MCF 10A (cell line): ENCODE measurements around the gene MTG2. TPM values are rescaled to one million over a fixed set of nuclear protein-coding genes. Genes with fewer than 3 reads are reported as not detected.

Experiments used
- BruUV-seq: library from RNA; stranded (reverse); fragments of 400-500 nt; replicated peaks from 2 replicates; lab custom pipeline; 2021; lab: Mats Ljungman, UMichigan
- CTCF ChIA-PET: fragments of 300-600 bp; sonication (Branson Sonifier 250); formaldehyde crosslinking; extraction: SDS; loops from one replicate; lab custom pipeline; 2021; ENCODE audit warnings: antibody characterized with exemption, inconsistent platforms; lab: Yijun Ruan, JAX
- POLR2A ChIA-PET: fragments of 300-600, 350-650 bp; sonication (Branson Sonifier 250); formaldehyde crosslinking; extraction: SDS; loops from one replicate; lab custom pipeline; 2020; ENCODE audit warnings: antibody characterized with exemption, inconsistent platforms; lab: Yijun Ruan, JAX
- DNase-seq: peaks from one replicate; pipeline ENCODE4 v3.0.0-alpha.2; 2018; ENCODE audit not compliant: unreplicated experiment
- H3K27ac Mint-ChIP-seq: one replicate; pipeline ENCODE4 v1.8.0; 2022; ENCODE audit warnings: mild to moderate bottlenecking, low read depth, mixed read lengths; ENCODE audit not compliant: unreplicated experiment
- H3K27me3 Mint-ChIP-seq: one replicate; pipeline ENCODE4 v1.8.0; 2022; ENCODE audit warnings: mixed read lengths; ENCODE audit not compliant: insufficient read depth, unreplicated experiment
- H3K36me3 Mint-ChIP-seq: one replicate; pipeline ENCODE4 v1.8.0; 2022; ENCODE audit warnings: mild to moderate bottlenecking, moderate library complexity, mixed read lengths; ENCODE audit not compliant: insufficient read depth, unreplicated experiment
- H3K4me1 Mint-ChIP-seq: one replicate; pipeline ENCODE4 v1.8.0; 2022; ENCODE audit warnings: mixed read lengths; ENCODE audit not compliant: insufficient read depth, unreplicated experiment
- H3K4me3 Mint-ChIP-seq: one replicate; pipeline ENCODE4 v1.8.0; 2022; ENCODE audit warnings: mild to moderate bottlenecking, moderate library complexity, mixed read lengths; ENCODE audit not compliant: unreplicated experiment
- H3K9me3 Mint-ChIP-seq: one replicate; pipeline ENCODE4 v1.8.0; 2022; ENCODE audit warnings: mixed read lengths; ENCODE audit not compliant: unreplicated experiment
- CTCF ChIP-seq: fragments of 200-600 bp; IDR thresholded peaks from one replicate; pipeline ENCODE4 v1.8.0; 2022; ENCODE audit warnings: antibody characterized with exemption, mild to moderate bottlenecking; ENCODE audit not compliant: unreplicated experiment
- intact Hi-C: fragments of 100-400 bp; cut with micrococcal nuclease; formaldehyde crosslinking; loops from 2 replicates; pipeline ENCODE4 v1.14.1; 2022
- total RNA-seq: library from RNA; stranded (reverse); gene quantifications from 2 replicates; pipeline ENCODE4 v1.2.3, GENCODE V29; 2022

The MTG2 gene
- total RNA-seq, 1 experiment from 2014 or later: 61.0 TPM

- Mint-ChIP-seq H3K9me3 (no peaks in the 10 kb centered on the region), H3K27me3 (peaks cover 64% of the 10 kb centered on the region), H3K27ac (no peak overlapping the region), H3K36me3 (no peaks in the 10 kb centered on the region), H3K4me3 (no peak overlapping the region), H3K4me1 (no peaks in the 10 kb centered on the region)
- DNase-seq: no peak
- TF ChIP-seq CTCF: no peak
- intact Hi-C loops: no loop called here
- POLR2A ChIA-PET: no interaction called here
- CTCF ChIA-PET: interaction anchor here (1.2 kb wide), 1 partner anchor 19 kb away, joined by 4 read pairs; no protein-coding TSS in a partner anchor
- no TSS peak for BruUV-seq
These were observed 36.5 kb downstream of the MTG2 start for GRCh38 chr20:62219101-62219991.

- CTCF ChIA-PET: no interaction called here
- DNase-seq: no peak
These were observed 37.3 kb downstream of the MTG2 start, which contains the start of gene HRH3 for GRCh38 chr20:62219992-62220665. Gene HRH3 (minus strand): TSS chr20:62220278. CDS start chr20:62219970, 308 bp downstream.

GRCh38 chr20:62220666-62221568 is 38.1 kb downstream of the MTG2 start:
- H3K4me1 Mint-ChIP-seq: no peaks in the 10 kb centered on the region
- ChIA-PET CTCF (no interaction called here), POLR2A (interaction anchor here (1.0 kb wide), 1 partner anchor 33 kb away, joined by 4 read pairs; no protein-coding TSS in a partner anchor)
- H3K9me3 Mint-ChIP-seq: no peaks in the 10 kb centered on the region
- TF ChIP-seq CTCF: no peak
- no peak for DNase-seq
- H3K4me3 Mint-ChIP-seq: no peak overlapping the region
- intact Hi-C loops: no loop called here
- no peaks in the 10 kb centered on the region for H3K36me3 Mint-ChIP-seq
- H3K27me3 Mint-ChIP-seq: peaks cover 64% of the 10 kb centered on the region
- no peak overlapping the region for H3K27ac Mint-ChIP-seq
- no TSS peak for BruUV-seq

More at GRCh38 chr20:62219992-62220665, 37.3 kb downstream of the MTG2 start, which contains the start of gene HRH3:
- no peak for TF ChIP-seq CTCF
- Mint-ChIP-seq H3K4me3 (no peak within 1 kb of the TSS), H3K9me3 (no peaks in the 10 kb centered on the region), H3K36me3 (no peaks in the 10 kb centered on the region), H3K27ac (no peak within 1 kb of the TSS), H3K4me1 (no peaks in the 10 kb centered on the region), H3K27me3 (peaks cover 64% of the 10 kb centered on the region)
- POLR2A ChIA-PET: no interaction called here
- intact Hi-C loops: no loop called here
- BruUV-seq: no TSS peak
